ENCODE data around the gene POMGNT2. TPM values are rescaled to one million over a fixed set of nuclear protein-coding genes. Genes with fewer than 3 reads are reported as not detected.

POMGNT2 gene
- total RNA-seq, 1 donor from 2014 or later: 14.5 TPM

DNA sequence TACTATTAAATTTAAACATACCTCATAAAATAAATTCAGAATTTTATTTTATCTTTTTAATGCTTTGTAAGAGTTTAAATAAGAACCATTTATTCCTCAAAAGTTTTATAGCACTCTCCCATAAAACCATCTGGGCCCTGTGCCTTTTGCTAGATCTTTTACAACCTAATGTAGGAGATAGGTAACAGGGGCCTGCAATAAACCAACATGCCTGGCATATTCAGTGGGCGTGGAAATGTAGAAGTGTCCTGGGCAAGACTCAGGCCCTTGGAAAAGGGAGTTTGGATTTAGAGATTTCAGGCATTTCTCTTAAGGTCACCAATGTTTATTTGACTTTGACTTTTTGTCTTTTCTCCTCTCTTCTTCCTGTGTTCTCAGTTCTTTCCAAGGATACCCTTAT lies 46.4 kb downstream of the POMGNT2 start:
- TF ChIP-seq, protein P1, sequence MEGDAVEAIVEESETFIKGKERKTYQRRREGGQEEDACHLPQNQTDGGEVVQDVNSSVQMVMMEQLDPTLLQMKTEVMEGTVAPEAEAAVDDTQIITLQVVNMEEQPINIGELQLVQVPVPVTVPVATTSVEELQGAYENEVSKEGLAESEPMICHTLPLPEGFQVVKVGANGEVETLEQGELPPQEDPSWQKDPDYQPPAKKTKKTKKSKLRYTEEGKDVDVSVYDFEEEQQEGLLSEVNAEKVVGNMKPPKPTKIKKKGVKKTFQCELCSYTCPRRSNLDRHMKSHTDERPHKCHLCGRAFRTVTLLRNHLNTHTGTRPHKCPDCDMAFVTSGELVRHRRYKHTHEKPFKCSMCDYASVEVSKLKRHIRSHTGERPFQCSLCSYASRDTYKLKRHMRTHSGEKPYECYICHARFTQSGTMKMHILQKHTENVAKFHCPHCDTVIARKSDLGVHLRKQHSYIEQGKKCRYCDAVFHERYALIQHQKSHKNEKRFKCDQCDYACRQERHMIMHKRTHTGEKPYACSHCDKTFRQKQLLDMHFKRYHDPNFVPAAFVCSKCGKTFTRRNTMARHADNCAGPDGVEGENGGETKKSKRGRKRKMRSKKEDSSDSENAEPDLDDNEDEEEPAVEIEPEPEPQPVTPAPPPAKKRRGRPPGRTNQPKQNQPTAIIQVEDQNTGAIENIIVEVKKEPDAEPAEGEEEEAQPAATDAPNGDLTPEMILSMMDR (IDR thresholded peaks at IDR 0.05): no peak
- no peaks in the 10 kb centered on the region for H3K27me3 ChIP-seq
- no peak overlapping the region for H3K4me3 ChIP-seq
- DNase-seq (ENCODE audit: low spot score in 2 of 2): no peak
- no peaks in the 10 kb centered on the region for H3K9me3 ChIP-seq
- intact Hi-C loops (cut with DNase I): no loop called here
- no peaks in the 10 kb centered on the region for H3K4me1 ChIP-seq
- H3K36me3 ChIP-seq: peaks cover 0 to 26% of the 10 kb centered on the region in 2 donors
- no peak overlapping the region for H3K27ac ChIP-seq

DNA sequence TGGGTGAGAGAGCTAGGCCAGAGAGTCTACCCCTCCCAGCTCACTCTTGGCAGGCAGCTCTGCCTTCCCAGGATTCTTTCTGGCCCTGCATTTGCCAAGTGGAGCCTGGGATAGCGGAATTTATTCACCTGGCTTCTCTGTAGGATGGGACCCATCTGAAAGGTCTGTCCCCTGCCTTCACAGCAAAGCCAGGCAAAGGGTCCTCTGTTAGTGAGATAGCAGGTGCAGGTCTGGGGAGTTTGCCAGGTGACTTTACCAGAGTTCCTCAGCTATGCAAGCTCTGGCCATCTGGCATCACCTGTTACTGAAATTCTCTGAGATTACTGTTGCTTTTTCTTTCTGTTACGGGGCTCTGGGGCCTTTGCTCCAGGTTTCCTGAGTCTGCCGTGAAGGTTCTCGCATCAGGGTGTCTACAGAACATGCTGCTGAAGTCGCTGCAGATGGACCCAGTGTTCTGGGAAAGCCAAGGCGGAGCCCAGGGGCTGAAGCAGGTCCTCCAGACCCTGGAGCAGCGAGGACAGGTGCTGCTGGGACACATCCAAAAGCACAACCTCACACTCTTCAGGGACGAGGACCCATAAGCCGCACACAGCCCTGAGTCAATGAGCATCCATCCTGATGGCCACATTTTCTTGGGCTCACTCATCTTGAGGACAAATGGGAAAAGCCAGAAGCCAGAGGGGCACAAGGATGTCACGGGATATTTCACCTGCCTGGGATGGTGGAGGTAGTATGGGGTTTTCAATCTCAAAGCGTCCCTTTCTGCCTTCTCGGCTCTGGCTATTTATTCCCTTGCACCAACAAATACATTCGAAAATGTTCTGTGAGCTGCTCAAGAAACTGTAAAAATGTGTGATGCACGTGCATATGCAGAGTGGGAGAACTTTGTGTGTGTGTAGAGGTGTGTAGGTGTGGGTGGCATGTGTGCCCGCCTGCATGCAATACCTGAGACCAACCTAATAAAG lies 49.8 kb downstream of the POMGNT2 start:
- no peak for DNase-seq (ENCODE audit: low spot score in 2 of 2)

GRCh38 chr3:43055393-43055792 lies 50.5 kb downstream of the POMGNT2 start:
- TF ChIP-seq, protein P1 (IDR thresholded peaks at IDR 0.05): no peak
- Histone ChIP-seq H3K36me3 (peaks cover 0 to 19% of the 10 kb centered on the region in 2 donors), H3K4me1 (no peaks in the 10 kb centered on the region), H3K27me3 (no peaks in the 10 kb centered on the region), H3K4me3 (no peak overlapping the region), H3K9me3 (peaks cover 5 to 9% of the 10 kb centered on the region in 2 donors), H3K27ac (no peak overlapping the region)
- DNase-seq (ENCODE audit: low spot score in 2 of 2): no peak
- intact Hi-C loops (cut with DNase I): no loop called here

More for the DNA sequence above, 49.8 kb downstream of the POMGNT2 start:
- TF ChIP-seq, protein P1 (IDR thresholded peaks at IDR 0.05): no peak
- Histone ChIP-seq H3K27me3 (no peaks in the 10 kb centered on the region), H3K4me3 (no peak overlapping the region), H3K36me3 (peaks cover 0 to 19% of the 10 kb centered on the region in 2 donors), H3K9me3 (peaks cover 0 to 2% of the 10 kb centered on the region in 2 donors), H3K4me1 (no peaks in the 10 kb centered on the region), H3K27ac (no peak overlapping the region)
- intact Hi-C loops (cut with DNase I): no loop called here

DNA sequence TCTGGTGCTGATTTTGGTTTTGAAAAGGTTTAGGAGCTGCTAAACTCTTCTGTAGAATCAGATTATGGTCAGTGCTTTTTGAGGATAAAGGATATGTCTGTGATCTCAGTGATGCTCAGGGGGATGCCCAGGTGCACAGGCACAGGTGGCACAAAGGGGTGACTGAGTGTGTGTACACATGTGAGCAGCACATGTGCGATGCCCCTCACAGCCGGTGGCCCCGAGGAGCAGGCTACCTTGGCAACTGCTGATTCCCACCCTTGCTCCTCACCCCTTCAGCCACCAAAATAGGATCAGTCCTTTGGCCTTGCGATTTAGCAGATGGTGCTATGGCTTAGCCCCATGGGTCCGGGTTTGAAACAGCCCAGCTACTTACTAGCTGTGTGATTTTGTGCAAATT lies 51.1 kb downstream of the POMGNT2 start:
- no peak for DNase-seq (ENCODE audit: low spot score in 2 of 2)
- H3K36me3 ChIP-seq: peaks cover 0 to 15% of the 10 kb centered on the region in 2 donors
- TF ChIP-seq, protein P1 (IDR thresholded peaks at IDR 0.05): no peak
- peaks cover 11 to 12% of the 10 kb centered on the region in 2 donors for H3K9me3 ChIP-seq
- no peak overlapping the region for H3K27ac ChIP-seq
- H3K27me3 ChIP-seq: no peaks in the 10 kb centered on the region
- no peaks in the 10 kb centered on the region for H3K4me1 ChIP-seq
- no peak overlapping the region for H3K4me3 ChIP-seq
- intact Hi-C loops (cut with DNase I): no loop called here

- no peaks in the 10 kb centered on the region for H3K27me3 ChIP-seq
- intact Hi-C loops (cut with DNase I): no loop called here
- H3K36me3 ChIP-seq: peaks cover 0 to 13% of the 10 kb centered on the region in 2 donors
- H3K9me3 ChIP-seq: peaks cover 11 to 12% of the 10 kb centered on the region in 2 donors
- no peaks in the 10 kb centered on the region for H3K4me1 ChIP-seq
- TF ChIP-seq, protein P1 (IDR thresholded peaks at IDR 0.05): no peak
- no peak overlapping the region for H3K27ac ChIP-seq
- no peak for DNase-seq (ENCODE audit: low spot score in 2 of 2)
- no peak overlapping the region for H3K4me3 ChIP-seq
Measured at GRCh38 chr3:43053291-43053690, 52.6 kb downstream of the POMGNT2 start.

Measured in ascending aorta (tissue), 2 donors.